H9 (cell line): Measurements from ENCODE around the gene GGA3. TPM values are rescaled to one million over a fixed set of nuclear protein-coding genes. Genes with fewer than 3 reads are reported as not detected.
A peak's percentile ranks its signal among the peaks of the same experiment; 100 is the strongest.

ENCODE experiments used
- DNase-seq: peaks from one replicate; pipeline ENCODE4 v3.0.0-alpha.2; 2017
- H2AFZ ChIP-seq: one replicate; pipeline ENCODE4 v1.6.1; 2013; ENCODE audit warnings: mild to moderate bottlenecking, low read length, control low read depth, moderate library complexity
- H2AK5ac ChIP-seq: 2 replicates; pipeline ENCODE4 v1.6.1; 2013; ENCODE audit warnings: low read length, control low read depth, mixed read lengths; ENCODE audit not compliant: insufficient read length
- H2BK120ac ChIP-seq: one replicate; pipeline ENCODE4 v1.6.1; 2013; ENCODE audit warnings: low read depth, mild to moderate bottlenecking, low read length, control low read depth, inconsistent platforms; ENCODE audit not compliant: poor library complexity, severe bottlenecking
- H2BK12ac ChIP-seq: 2 replicates; pipeline ENCODE4 v1.6.1; 2013; ENCODE audit warnings: low read length, control low read depth, mixed read lengths, low read depth; ENCODE audit not compliant: insufficient read length
- H2BK15ac ChIP-seq: 2 replicates; pipeline ENCODE4 v1.6.1; 2013; ENCODE audit warnings: low read depth, low read length, control low read depth
- H2BK20ac ChIP-seq: one replicate; pipeline ENCODE4 v1.6.1; 2013; ENCODE audit warnings: low read depth, mild to moderate bottlenecking, low read length, control low read depth, inconsistent platforms; ENCODE audit not compliant: poor library complexity, severe bottlenecking
- H2BK5ac ChIP-seq: 2 replicates; pipeline ENCODE4 v1.6.1; 2013; ENCODE audit warnings: low read length, control low read depth, mixed read lengths; ENCODE audit not compliant: insufficient read length
- H3K14ac ChIP-seq: 2 replicates; pipeline ENCODE4 v1.6.1; 2013; ENCODE audit warnings: low read length, control low read depth; ENCODE audit not compliant: insufficient read depth
- H3K18ac ChIP-seq: 2 replicates; pipeline ENCODE4 v1.6.1; 2013; ENCODE audit warnings: low read depth, mild to moderate bottlenecking, mixed read lengths, low read length, control low read depth; ENCODE audit not compliant: insufficient read length
- H3K23ac ChIP-seq: 2 replicates; pipeline ENCODE4 v1.6.1; 2013; ENCODE audit warnings: low read length, control low read depth, mixed read lengths, low read depth; ENCODE audit not compliant: insufficient read length
- H3K23me2 ChIP-seq: 2 replicates; pipeline ENCODE4 v1.6.1; 2013; ENCODE audit warnings: low read depth, mild to moderate bottlenecking, mixed read lengths, low read length, control low read depth; ENCODE audit not compliant: insufficient read length, poor library complexity, severe bottlenecking
- H3K27ac ChIP-seq: 2 replicates; pipeline ENCODE4 v1.5.1; 2013; ENCODE audit warnings: low read length, control low read depth, mixed read lengths, low read depth; ENCODE audit not compliant: insufficient read length
- H3K27me3 ChIP-seq: 2 replicates; pipeline ENCODE4 v1.6.1; 2013; ENCODE audit warnings: low read length, control low read depth, inconsistent platforms; ENCODE audit not compliant: insufficient read depth
- H3K4ac ChIP-seq: 2 replicates; pipeline ENCODE4 v1.6.1; 2013; ENCODE audit warnings: low read depth, mild to moderate bottlenecking, control low read depth, inconsistent platforms, low read length, moderate library complexity
- H3K4me1 ChIP-seq: 2 replicates; pipeline ENCODE4 v1.6.1; 2013; ENCODE audit warnings: low read length, control low read depth, inconsistent platforms; ENCODE audit not compliant: insufficient read depth
- H3K4me2 ChIP-seq: 2 replicates; pipeline ENCODE4 v1.6.1; 2013; ENCODE audit warnings: low read length, control low read depth, mixed read lengths; ENCODE audit not compliant: insufficient read length, insufficient read depth
- H3K56ac ChIP-seq: 2 replicates; pipeline ENCODE4 v1.6.1; 2013; ENCODE audit warnings: low read depth, mild to moderate bottlenecking, mixed read lengths, low read length, control low read depth; ENCODE audit not compliant: insufficient read length
- H3K79me1 ChIP-seq: 2 replicates; pipeline ENCODE4 v1.6.1; 2013; ENCODE audit warnings: low read depth, mild to moderate bottlenecking, moderate library complexity, low read length, control low read depth, inconsistent platforms; ENCODE audit not compliant: insufficient read depth, poor library complexity, severe bottlenecking
- H3K79me2 ChIP-seq: 2 replicates; pipeline ENCODE4 v1.6.1; 2013; ENCODE audit warnings: low read length, control low read depth, inconsistent platforms; ENCODE audit not compliant: insufficient read depth
- H3K9ac ChIP-seq: 2 replicates; pipeline ENCODE4 v1.6.1; 2013; ENCODE audit warnings: low read length, control low read depth, mixed read lengths; ENCODE audit not compliant: insufficient read length; ENCODE audit errors: extremely low read depth
- H3K9me3 ChIP-seq: one replicate; pipeline ENCODE4 v1.6.1; 2013; ENCODE audit warnings: low read depth, low read length, inconsistent platforms; ENCODE audit not compliant: control insufficient read depth
- H3T11ph ChIP-seq: one replicate; pipeline ENCODE4 v1.6.1; 2013; ENCODE audit warnings: mild to moderate bottlenecking, low read length, control low read depth, inconsistent platforms
- H4K20me1 ChIP-seq: one replicate; pipeline ENCODE4 v1.6.1; 2013; ENCODE audit not compliant: control insufficient read depth, insufficient read length, insufficient read depth
- H4K5ac ChIP-seq: 2 replicates; pipeline ENCODE4 v1.6.1; 2013; ENCODE audit warnings: low read depth, mild to moderate bottlenecking, mixed read lengths, low read length, control low read depth; ENCODE audit not compliant: insufficient read length
- H4K8ac ChIP-seq: replicated peaks from 2 replicates; pipeline ENCODE4 v1.6.1; 2013; ENCODE audit warnings: low read length, control low read depth, mixed read lengths, low read depth; ENCODE audit not compliant: insufficient read length
- H4K91ac ChIP-seq: 2 replicates; pipeline ENCODE4 v1.6.1; 2013; ENCODE audit warnings: low read depth, mild to moderate bottlenecking, moderate library complexity, mixed read lengths, low read length, control low read depth; ENCODE audit not compliant: insufficient read length
- H3K27ac Mint-ChIP-seq, 3 experiments: 2 replicates in 2 of 3; 3 replicates in 1 of 3; pipeline ENCODE4 v1.8.0; 2020 to 2021; ENCODE audit warnings: mixed read lengths in 3 of 3, mild to moderate bottlenecking in 1 of 3, moderate library complexity in 1 of 3
- H3K27me3 Mint-ChIP-seq: 2 replicates; pipeline ENCODE4 v1.8.0; 2021; ENCODE audit warnings: low read depth, mild to moderate bottlenecking, moderate library complexity, mixed read lengths
- H3K36me3 Mint-ChIP-seq, 3 experiments: 2 replicates in 2 of 3; 3 replicates in 1 of 3; pipeline ENCODE4 v1.8.0; 2020 to 2021; ENCODE audit warnings: low read depth in 3 of 3, mixed read lengths in 3 of 3; ENCODE audit not compliant: insufficient read depth in 1 of 3
- H3K4me1 Mint-ChIP-seq, 2 experiments: 2 replicates each; pipeline ENCODE4 v1.8.0; 2020; ENCODE audit warnings: mixed read lengths in 2 of 2
- H3K4me3 Mint-ChIP-seq, 2 experiments: 2 replicates in 1 of 2; 3 replicates in 1 of 2; pipeline ENCODE4 v1.8.0; 2020 to 2021; ENCODE audit warnings: mild to moderate bottlenecking in 2 of 2, mixed read lengths in 2 of 2, moderate library complexity in 1 of 2
- H3K9me3 Mint-ChIP-seq, 2 experiments: 2 replicates in 1 of 2; 3 replicates in 1 of 2; pipeline ENCODE4 v1.8.0; 2020; ENCODE audit warnings: mild to moderate bottlenecking in 2 of 2, mixed read lengths in 2 of 2, moderate library complexity in 1 of 2
- CTCF ChIP-seq: fragments of 200-600 bp; sonication (generic); conservative IDR thresholded peaks from 3 replicates; pipeline ENCODE4 v1.8.0; 2021; ENCODE audit warnings: antibody characterized with exemption, mild to moderate bottlenecking
- WGBS: extraction: QIAGEN DNeasy Blood & Tissue Kit; methylation state at CpG from one replicate; pipeline ENCODE4 v1.1.7; 2013; ENCODE audit warnings: missing lambda C conversion rate, low lambda C conversion rate, mixed read lengths; ENCODE audit not compliant: insufficient read length; ENCODE audit errors: extremely low coverage; 5-methylcytosine and 5-hydroxymethylcytosine counted together
- total RNA-seq: library from RNA; stranded (reverse); gene quantifications from 2 replicates; pipeline ENCODE4 v1.2.1, GENCODE V29; 2021

The GGA3 gene
- total RNA-seq, 1 experiment from 2014 or later, result 50.3 TPM

DNA sequence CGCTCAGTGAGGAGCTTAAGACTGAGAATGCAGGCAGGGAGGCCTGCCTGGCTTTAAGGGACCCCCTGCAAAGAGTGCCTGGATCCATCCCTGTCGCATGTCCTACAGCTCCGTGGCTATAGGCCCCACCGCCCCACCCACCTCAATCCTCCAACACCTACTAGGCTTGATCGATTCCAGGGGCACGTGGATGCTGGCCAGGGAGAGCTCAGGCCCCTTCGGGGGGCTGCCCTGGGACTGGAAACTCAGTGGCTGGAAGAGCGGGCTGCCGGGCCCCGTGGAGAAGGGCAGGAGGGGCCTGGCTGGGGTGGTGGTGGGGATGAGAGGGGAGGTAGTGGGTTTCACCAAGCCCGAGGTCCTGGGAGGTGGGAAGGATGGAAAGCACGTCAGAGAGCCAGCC lies 22.2 kb downstream of the GGA3 start:
- no peak overlapping the region for H2BK12ac ChIP-seq

More for the DNA sequence above, 22.2 kb downstream of the GGA3 start:
- H2BK15ac ChIP-seq, result no peak overlapping the region
- H3K18ac ChIP-seq, result no peak overlapping the region
- H4K5ac ChIP-seq, result no peak overlapping the region
- no peak overlapping the region for H2AK5ac ChIP-seq
- H3K9ac ChIP-seq, result no peak overlapping the region
- H4K20me1 ChIP-seq, result peaks cover 4% of the 10 kb centered on the region
- no peak overlapping the region for H3T11ph ChIP-seq
- Mint-ChIP-seq H3K27ac (peak overlapping the region in 1 of 3 experiments; percentile 91; a peak in 1 of 7 replicates), H3K9me3 (no peaks in the 10 kb centered on the region), H3K27me3 (no peaks in the 10 kb centered on the region), H3K36me3 (peaks cover 35 to 87% (median 82%) of the 10 kb centered on the region in 3 experiments; a peak in 6 of 7 replicates), H3K4me1 (peaks cover 8 to 15% of the 10 kb centered on the region in 2 experiments), H3K4me3 (no peak overlapping the region)
- no peaks in the 10 kb centered on the region for H3K27me3 ChIP-seq
- H3K14ac ChIP-seq, result no peak overlapping the region
- H3K4ac ChIP-seq, result no peak overlapping the region
- no peak overlapping the region for H3K56ac ChIP-seq
- no peak overlapping the region for H3K23ac ChIP-seq
- no peak overlapping the region for H2BK5ac ChIP-seq
- H2AFZ ChIP-seq, result no peak overlapping the region
- H3K4me1 ChIP-seq, result no peaks in the 10 kb centered on the region
- H4K91ac ChIP-seq, result no peak overlapping the region
- H3K79me2 ChIP-seq, result no peaks in the 10 kb centered on the region
- H2BK20ac ChIP-seq, result no peak overlapping the region
- no peak overlapping the region for H3K4me2 ChIP-seq
- no peak for TF ChIP-seq CTCF
- WGBS, result no CpG with 5 or more reads among the region's 12 CpGs
- H3K27ac ChIP-seq, result no peak overlapping the region
- H4K8ac ChIP-seq, result no peak overlapping the region
- no peak for DNase-seq
- H2BK120ac ChIP-seq, result no peak overlapping the region
- H3K79me1 ChIP-seq, result no peaks in the 10 kb centered on the region
- no peaks in the 10 kb centered on the region for H3K23me2 ChIP-seq
- H3K9me3 ChIP-seq, result no peaks in the 10 kb centered on the region
